Nephron (organoid): ENCODE measurements around the gene PARD6B.

Experiments used
- H3K27ac Mint-ChIP-seq, 3 experiments: 2 replicates each; pipeline ENCODE4 v1.8.0; 2020; ENCODE audit warnings: mixed read lengths in 3 of 3, mild to moderate bottlenecking in 2 of 3, moderate library complexity in 1 of 3
- H3K27me3 Mint-ChIP-seq: 2 replicates; pipeline ENCODE4 v1.8.0; 2021; ENCODE audit warnings: low read depth, mild to moderate bottlenecking, moderate library complexity, mixed read lengths
- H3K36me3 Mint-ChIP-seq: 2 replicates; pipeline ENCODE4 v1.8.0; 2020; ENCODE audit warnings: low read depth, mixed read lengths
- H3K4me1 Mint-ChIP-seq: 2 replicates; pipeline ENCODE4 v1.8.0; 2020; ENCODE audit warnings: mixed read lengths
- H3K4me3 Mint-ChIP-seq, 3 experiments: 2 replicates each; pipeline ENCODE4 v1.8.0; 2020; ENCODE audit warnings: mild to moderate bottlenecking in 3 of 3, mixed read lengths in 3 of 3, moderate library complexity in 2 of 3
- H3K9me3 Mint-ChIP-seq: 2 replicates; pipeline ENCODE4 v1.8.0; 2020; ENCODE audit warnings: mixed read lengths
- CTCF ChIP-seq, 3 experiments: fragments of 200-600 bp; sonication (generic); IDR thresholded peaks; one replicate each; pipeline ENCODE4 v1.5.0; 2021; ENCODE audit warnings: antibody characterized with exemption in 3 of 3; ENCODE audit not compliant: unreplicated experiment in 3 of 3

PARD6B gene

GRCh38 chr20:50717312-50717711, 14.1 kb upstream of the PARD6B start:
- Mint-ChIP-seq H3K4me1 (peaks cover 25% of the 10 kb centered on the region), H3K9me3 (no peaks in the 10 kb centered on the region), H3K4me3 (no peak overlapping the region), H3K27ac (no peak overlapping the region), H3K36me3 (no peaks in the 10 kb centered on the region), H3K27me3 (peaks cover 3% of the 10 kb centered on the region)
- TF ChIP-seq CTCF (IDR thresholded peaks at IDR 0.05; ENCODE audit: unreplicated experiment in 3 of 3), result no peak

DNA sequence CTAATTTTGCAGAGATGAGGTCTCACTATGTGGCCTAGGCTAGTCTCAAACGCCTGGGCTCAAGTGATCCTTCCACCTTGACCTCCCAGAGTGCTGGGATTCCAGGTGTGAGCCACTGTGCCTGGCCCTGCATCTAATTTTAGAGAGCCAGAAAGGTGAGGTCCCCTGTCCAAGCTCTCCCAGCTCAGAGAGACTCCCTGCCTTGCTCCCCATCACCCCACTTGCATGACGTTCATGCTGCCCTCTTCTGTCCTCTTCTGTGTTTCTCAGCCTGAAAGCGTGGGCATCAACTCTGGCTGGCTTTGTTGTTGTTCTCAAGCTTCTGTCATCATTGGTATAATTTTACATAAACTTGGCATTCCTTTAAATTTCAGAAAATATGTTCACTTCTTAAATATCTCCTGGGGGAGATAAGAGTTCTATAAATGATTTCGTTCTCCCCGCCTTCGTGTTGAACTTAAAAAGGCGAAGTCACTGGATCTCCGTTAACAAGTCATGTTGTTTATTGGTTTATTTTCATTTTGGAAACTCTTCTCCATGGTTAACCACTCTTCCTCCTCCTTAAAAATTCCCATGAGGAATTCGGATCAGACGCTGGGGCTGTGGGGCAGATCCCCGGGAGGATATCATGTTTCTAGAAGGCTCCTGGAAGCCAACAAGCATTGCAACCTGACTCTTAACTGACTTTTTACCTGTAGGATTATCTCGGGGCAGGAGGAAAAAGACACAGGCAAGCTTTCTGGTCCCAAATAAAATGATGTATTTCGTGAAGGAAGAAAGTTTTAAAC, 13.2 kb upstream of the PARD6B start:
- no peak overlapping the region for H3K4me3 Mint-ChIP-seq
- TF ChIP-seq CTCF (IDR thresholded peaks at IDR 0.05; ENCODE audit: unreplicated experiment in 3 of 3), result peak in 1 of 3 experiments; percentile 23
- H3K9me3 Mint-ChIP-seq, result no peaks in the 10 kb centered on the region
- H3K27me3 Mint-ChIP-seq, result peaks cover 3% of the 10 kb centered on the region
- H3K27ac Mint-ChIP-seq, result peak overlapping the region; percentile 51 to 81 (median 79)
- H3K4me1 Mint-ChIP-seq, result peaks cover 26% of the 10 kb centered on the region
- H3K36me3 Mint-ChIP-seq, result no peaks in the 10 kb centered on the region

GRCh38 chr20:50719328-50719727, 12.1 kb upstream of the PARD6B start:
- Mint-ChIP-seq H3K27me3 (peaks cover 3% of the 10 kb centered on the region), H3K9me3 (no peaks in the 10 kb centered on the region), H3K4me3 (no peak overlapping the region), H3K4me1 (peaks cover 20% of the 10 kb centered on the region), H3K27ac (peak overlapping the region in 1 of 3 experiments; percentile 28), H3K36me3 (no peaks in the 10 kb centered on the region)
- TF ChIP-seq CTCF (IDR thresholded peaks at IDR 0.05; ENCODE audit: unreplicated experiment in 3 of 3), result no peak

DNA sequence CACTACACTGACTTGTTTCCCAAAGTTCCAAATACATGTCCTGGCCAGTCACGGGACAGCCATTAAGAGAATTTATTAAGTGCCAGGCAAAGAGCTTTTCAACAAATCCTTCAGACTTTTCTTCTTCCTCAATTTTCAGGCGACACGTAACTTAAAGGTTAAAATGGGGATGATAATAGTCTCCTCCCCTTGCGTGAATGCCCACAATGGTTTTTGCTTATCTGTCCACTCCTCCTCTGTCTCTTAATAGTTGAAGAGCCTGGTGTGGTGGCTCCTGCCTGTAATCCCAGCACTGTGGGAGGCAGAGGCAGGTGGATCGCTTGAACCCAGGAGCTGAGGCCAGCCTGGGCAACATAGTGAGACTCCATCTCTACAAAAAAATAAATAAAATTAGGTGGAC, 11.4 kb upstream of the PARD6B start:
- peak overlapping the region; percentile 28 to 40 (median 31) for H3K27ac Mint-ChIP-seq
- H3K4me3 Mint-ChIP-seq, result no peak overlapping the region
- H3K4me1 Mint-ChIP-seq, result peaks cover 20% of the 10 kb centered on the region
- H3K27me3 Mint-ChIP-seq, result peaks cover 3% of the 10 kb centered on the region
- no peaks in the 10 kb centered on the region for H3K9me3 Mint-ChIP-seq
- H3K36me3 Mint-ChIP-seq, result no peaks in the 10 kb centered on the region
- TF ChIP-seq CTCF (IDR thresholded peaks at IDR 0.05; ENCODE audit: unreplicated experiment in 3 of 3), result no peak

GRCh38 chr20:50720582-50720981, 10.8 kb upstream of the PARD6B start:
- Mint-ChIP-seq H3K27me3 (no peaks in the 10 kb centered on the region), H3K4me1 (peaks cover 20% of the 10 kb centered on the region), H3K27ac (no peak overlapping the region), H3K36me3 (no peaks in the 10 kb centered on the region), H3K4me3 (no peak overlapping the region), H3K9me3 (no peaks in the 10 kb centered on the region)
- TF ChIP-seq CTCF (IDR thresholded peaks at IDR 0.05; ENCODE audit: unreplicated experiment in 3 of 3), result no peak

- H3K4me1 Mint-ChIP-seq, result peaks cover 24% of the 10 kb centered on the region
- H3K27me3 Mint-ChIP-seq, result no peaks in the 10 kb centered on the region
- peak overlapping the region; percentile 59 to 89 (median 62) for H3K27ac Mint-ChIP-seq
- H3K9me3 Mint-ChIP-seq, result no peaks in the 10 kb centered on the region
- H3K4me3 Mint-ChIP-seq, result no peak overlapping the region
- no peaks in the 10 kb centered on the region for H3K36me3 Mint-ChIP-seq
- TF ChIP-seq CTCF (IDR thresholded peaks at IDR 0.05; ENCODE audit: unreplicated experiment in 3 of 3), result no peak
These were observed 9.5 kb upstream of the PARD6B start for GRCh38 chr20:50721881-50722281.
